H9 (cell line): ENCODE measurements around the gene SLC2A14. TPM values are rescaled to one million over a fixed set of nuclear protein-coding genes. Genes with fewer than 3 reads are reported as not detected.
"Not testable (repeated sequence)": the region's sequence is repeated elsewhere in the genome, so short reads cannot be mapped to it uniquely, and the experiment has no call there.

Experiments used
- DNase-seq: peaks from one replicate; pipeline ENCODE4 v3.0.0-alpha.2; 2017
- H2AFZ ChIP-seq: one replicate; pipeline ENCODE4 v1.6.1; 2013; ENCODE audit warnings: mild to moderate bottlenecking, low read length, control low read depth, moderate library complexity
- H2AK5ac ChIP-seq: 2 replicates; pipeline ENCODE4 v1.6.1; 2013; ENCODE audit warnings: low read length, control low read depth, mixed read lengths; ENCODE audit not compliant: insufficient read length
- H2BK120ac ChIP-seq: one replicate; pipeline ENCODE4 v1.6.1; 2013; ENCODE audit warnings: low read depth, mild to moderate bottlenecking, low read length, control low read depth, inconsistent platforms; ENCODE audit not compliant: poor library complexity, severe bottlenecking
- H2BK12ac ChIP-seq: 2 replicates; pipeline ENCODE4 v1.6.1; 2013; ENCODE audit warnings: low read length, control low read depth, mixed read lengths, low read depth; ENCODE audit not compliant: insufficient read length
- H2BK15ac ChIP-seq: 2 replicates; pipeline ENCODE4 v1.6.1; 2013; ENCODE audit warnings: low read depth, low read length, control low read depth
- H2BK20ac ChIP-seq: one replicate; pipeline ENCODE4 v1.6.1; 2013; ENCODE audit warnings: low read depth, mild to moderate bottlenecking, low read length, control low read depth, inconsistent platforms; ENCODE audit not compliant: poor library complexity, severe bottlenecking
- H2BK5ac ChIP-seq: 2 replicates; pipeline ENCODE4 v1.6.1; 2013; ENCODE audit warnings: low read length, control low read depth, mixed read lengths; ENCODE audit not compliant: insufficient read length
- H3K14ac ChIP-seq: 2 replicates; pipeline ENCODE4 v1.6.1; 2013; ENCODE audit warnings: low read length, control low read depth; ENCODE audit not compliant: insufficient read depth
- H3K18ac ChIP-seq: 2 replicates; pipeline ENCODE4 v1.6.1; 2013; ENCODE audit warnings: low read depth, mild to moderate bottlenecking, mixed read lengths, low read length, control low read depth; ENCODE audit not compliant: insufficient read length
- H3K23ac ChIP-seq: 2 replicates; pipeline ENCODE4 v1.6.1; 2013; ENCODE audit warnings: low read length, control low read depth, mixed read lengths, low read depth; ENCODE audit not compliant: insufficient read length
- H3K23me2 ChIP-seq: 2 replicates; pipeline ENCODE4 v1.6.1; 2013; ENCODE audit warnings: low read depth, mild to moderate bottlenecking, mixed read lengths, low read length, control low read depth; ENCODE audit not compliant: insufficient read length, poor library complexity, severe bottlenecking
- H3K27ac ChIP-seq: 2 replicates; pipeline ENCODE4 v1.5.1; 2013; ENCODE audit warnings: low read length, control low read depth, mixed read lengths, low read depth; ENCODE audit not compliant: insufficient read length
- H3K27me3 ChIP-seq: 2 replicates; pipeline ENCODE4 v1.6.1; 2013; ENCODE audit warnings: low read length, control low read depth, inconsistent platforms; ENCODE audit not compliant: insufficient read depth
- H3K4ac ChIP-seq: 2 replicates; pipeline ENCODE4 v1.6.1; 2013; ENCODE audit warnings: low read depth, mild to moderate bottlenecking, control low read depth, inconsistent platforms, low read length, moderate library complexity
- H3K4me1 ChIP-seq: 2 replicates; pipeline ENCODE4 v1.6.1; 2013; ENCODE audit warnings: low read length, control low read depth, inconsistent platforms; ENCODE audit not compliant: insufficient read depth
- H3K4me2 ChIP-seq: 2 replicates; pipeline ENCODE4 v1.6.1; 2013; ENCODE audit warnings: low read length, control low read depth, mixed read lengths; ENCODE audit not compliant: insufficient read length, insufficient read depth
- H3K56ac ChIP-seq: 2 replicates; pipeline ENCODE4 v1.6.1; 2013; ENCODE audit warnings: low read depth, mild to moderate bottlenecking, mixed read lengths, low read length, control low read depth; ENCODE audit not compliant: insufficient read length
- H3K79me1 ChIP-seq: 2 replicates; pipeline ENCODE4 v1.6.1; 2013; ENCODE audit warnings: low read depth, mild to moderate bottlenecking, moderate library complexity, low read length, control low read depth, inconsistent platforms; ENCODE audit not compliant: insufficient read depth, poor library complexity, severe bottlenecking
- H3K79me2 ChIP-seq: 2 replicates; pipeline ENCODE4 v1.6.1; 2013; ENCODE audit warnings: low read length, control low read depth, inconsistent platforms; ENCODE audit not compliant: insufficient read depth
- H3K9ac ChIP-seq: 2 replicates; pipeline ENCODE4 v1.6.1; 2013; ENCODE audit warnings: low read length, control low read depth, mixed read lengths; ENCODE audit not compliant: insufficient read length; ENCODE audit errors: extremely low read depth
- H3K9me3 ChIP-seq: one replicate; pipeline ENCODE4 v1.6.1; 2013; ENCODE audit warnings: low read depth, low read length, inconsistent platforms; ENCODE audit not compliant: control insufficient read depth
- H3T11ph ChIP-seq: one replicate; pipeline ENCODE4 v1.6.1; 2013; ENCODE audit warnings: mild to moderate bottlenecking, low read length, control low read depth, inconsistent platforms
- H4K20me1 ChIP-seq: one replicate; pipeline ENCODE4 v1.6.1; 2013; ENCODE audit not compliant: control insufficient read depth, insufficient read length, insufficient read depth
- H4K5ac ChIP-seq: 2 replicates; pipeline ENCODE4 v1.6.1; 2013; ENCODE audit warnings: low read depth, mild to moderate bottlenecking, mixed read lengths, low read length, control low read depth; ENCODE audit not compliant: insufficient read length
- H4K8ac ChIP-seq: replicated peaks from 2 replicates; pipeline ENCODE4 v1.6.1; 2013; ENCODE audit warnings: low read length, control low read depth, mixed read lengths, low read depth; ENCODE audit not compliant: insufficient read length
- H4K91ac ChIP-seq: 2 replicates; pipeline ENCODE4 v1.6.1; 2013; ENCODE audit warnings: low read depth, mild to moderate bottlenecking, moderate library complexity, mixed read lengths, low read length, control low read depth; ENCODE audit not compliant: insufficient read length
- H3K27ac Mint-ChIP-seq, 3 experiments: 2 replicates in 2 of 3; 3 replicates in 1 of 3; pipeline ENCODE4 v1.8.0; 2020 to 2021; ENCODE audit warnings: mixed read lengths in 3 of 3, mild to moderate bottlenecking in 1 of 3, moderate library complexity in 1 of 3
- H3K27me3 Mint-ChIP-seq: 2 replicates; pipeline ENCODE4 v1.8.0; 2021; ENCODE audit warnings: low read depth, mild to moderate bottlenecking, moderate library complexity, mixed read lengths
- H3K36me3 Mint-ChIP-seq, 3 experiments: 2 replicates in 2 of 3; 3 replicates in 1 of 3; pipeline ENCODE4 v1.8.0; 2020 to 2021; ENCODE audit warnings: low read depth in 3 of 3, mixed read lengths in 3 of 3; ENCODE audit not compliant: insufficient read depth in 1 of 3
- H3K4me1 Mint-ChIP-seq, 2 experiments: 2 replicates each; pipeline ENCODE4 v1.8.0; 2020; ENCODE audit warnings: mixed read lengths in 2 of 2
- H3K4me3 Mint-ChIP-seq, 2 experiments: 2 replicates in 1 of 2; 3 replicates in 1 of 2; pipeline ENCODE4 v1.8.0; 2020 to 2021; ENCODE audit warnings: mild to moderate bottlenecking in 2 of 2, mixed read lengths in 2 of 2, moderate library complexity in 1 of 2
- H3K9me3 Mint-ChIP-seq, 2 experiments: 2 replicates in 1 of 2; 3 replicates in 1 of 2; pipeline ENCODE4 v1.8.0; 2020; ENCODE audit warnings: mild to moderate bottlenecking in 2 of 2, mixed read lengths in 2 of 2, moderate library complexity in 1 of 2
- WGBS: extraction: QIAGEN DNeasy Blood & Tissue Kit; methylation state at CpG from one replicate; pipeline ENCODE4 v1.1.7; 2013; ENCODE audit warnings: missing lambda C conversion rate, low lambda C conversion rate, mixed read lengths; ENCODE audit not compliant: insufficient read length; ENCODE audit errors: extremely low coverage; 5-methylcytosine and 5-hydroxymethylcytosine counted together
- total RNA-seq: library from RNA; stranded (reverse); gene quantifications from 2 replicates; pipeline ENCODE4 v1.2.1, GENCODE V29; 2021

The SLC2A14 gene
- total RNA-seq, 1 experiment from 2014 or later, result 19.1 TPM

GRCh38 chr12:7905600-7906125 is 32.9 kb upstream of the SLC2A14 start:
- not testable (repeated sequence) for H3K4ac ChIP-seq, H3K56ac ChIP-seq, H3K23ac ChIP-seq, H3K9me3 ChIP-seq, H3K23me2 ChIP-seq, H3K14ac ChIP-seq, H3K4me1 ChIP-seq, H3K9ac ChIP-seq, H3K36me3 Mint-ChIP-seq, H2AK5ac ChIP-seq, H4K20me1 ChIP-seq, H3K79me2 ChIP-seq, H4K8ac ChIP-seq, H2BK20ac ChIP-seq, H3K27me3 Mint-ChIP-seq, H3K9me3 Mint-ChIP-seq, H3K27me3 ChIP-seq, H4K91ac ChIP-seq, H2BK15ac ChIP-seq, H4K5ac ChIP-seq, H2AFZ ChIP-seq, H3K79me1 ChIP-seq, H2BK12ac ChIP-seq
- DNase-seq, result peak; percentile 71
- peaks cover 39 to 42% of the 10 kb centered on the region in 2 experiments for H3K4me1 Mint-ChIP-seq
- H3K27ac Mint-ChIP-seq, result peak overlapping the region; percentile 97 to 100 (median 98)
- peak overlapping the region; percentile 80 for H3T11ph ChIP-seq
- peak overlapping the region; percentile 6 to 18; a peak in 4 of 5 replicates for H3K4me3 Mint-ChIP-seq
- WGBS, result no CpG with 5 or more reads among the region's 5 CpGs
- peak overlapping the region; percentile 77 for H2BK120ac ChIP-seq
- peak overlapping the region; percentile 75 for H3K18ac ChIP-seq
- peak overlapping the region; percentile 96 for H2BK5ac ChIP-seq
- peak overlapping the region; percentile 99 for H3K27ac ChIP-seq
- H3K4me2 ChIP-seq, result peak overlapping the region; percentile 46
